ENCODE results near the gene OR4D9. TPM values are rescaled to one million over a fixed set of nuclear protein-coding genes. Genes with fewer than 3 reads are reported as not detected.

Gene OR4D9
- not detected in 2 replicates for polyA plus RNA-seq (2012; rRNA removed)
- not detected in 2 replicates for polyA plus RNA-seq (2012; cell fraction: cytosol; rRNA removed)
- polyA plus RNA-seq (2012; cell fraction: nucleus; rRNA removed): not detected in 2 replicates

- Histone ChIP-seq H3K27ac (ENCODE audit: low read depth in 2 of 2, low read length in 1 of 2) (no peak within 1 kb of the TSS), H3K27me3 (ENCODE audit: insufficient read depth) (peaks cover 14% of the 10 kb centered on the region; the same call in 1 of the 2 replicates), H3K4me1 (ENCODE audit: control insufficient read depth in 1 of 2, insufficient read depth in 2 of 2, low read depth in 1 of 2, low read length in 1 of 2) (no peaks in the 10 kb centered on the region), H3K4me3 (ENCODE audit: low read depth in 2 of 2, low read length in 1 of 2) (no peak within 1 kb of the TSS), H4K20me1 (ENCODE audit: insufficient read depth) (no peaks in the 10 kb centered on the region), H3K36me3 (replicated peaks in 1 of 2; ENCODE audit: control insufficient read depth in 1 of 2, insufficient read depth in 2 of 2, low read length in 1 of 2) (no peaks in the 10 kb centered on the region), H2AFZ (ENCODE audit: low read depth) (no peak within 1 kb of the TSS), H3K9ac (no peak within 1 kb of the TSS), H3K9me2 (no peaks in the 10 kb centered on the region), H3K9me3 (no peaks in the 10 kb centered on the region), H3F3A (replicated peaks; ENCODE audit: insufficient read depth) (no peaks in the 10 kb centered on the region), H3K4me2 (no peak within 1 kb of the TSS), H3K79me2 (ENCODE audit: insufficient read depth) (no peaks in the 10 kb centered on the region)
- ChIA-PET POLR2A (no interaction called here), CTCF (no interaction called here)
- TF ChIP-seq RAD21 (IDR thresholded peaks at IDR 0.05; ENCODE audit: low read length) (no peak), EP300 (IDR thresholded peaks at IDR 0.05; ENCODE audit: borderline replicate concordance in 1 of 2, low read depth in 1 of 2, low read length in 1 of 2) (no peak), TAF1 (IDR thresholded peaks at IDR 0.05; ENCODE audit: borderline replicate concordance, low read depth, low read length) (no peak), RFX5 (IDR thresholded peaks at IDR 0.05; ENCODE audit: low read length) (no peak), FOXJ3 (CRISPR knock-in tag; IDR thresholded peaks at IDR 0.05) (no peak), USF2 (IDR thresholded peaks at IDR 0.05; ENCODE audit: borderline replicate concordance, low read depth, low read length) (no peak), SIN3A (IDR thresholded peaks at IDR 0.05; ENCODE audit: borderline replicate concordance, low read depth, low read length) (no peak), GABPA (IDR thresholded peaks at IDR 0.05; ENCODE audit: low read depth) (no peak), MXI1 (IDR thresholded peaks at IDR 0.05; ENCODE audit: low read depth, low read length) (no peak), ELF1 (IDR thresholded peaks at IDR 0.05) (no peak)
- TF ChIP-seq, protein P1, sequence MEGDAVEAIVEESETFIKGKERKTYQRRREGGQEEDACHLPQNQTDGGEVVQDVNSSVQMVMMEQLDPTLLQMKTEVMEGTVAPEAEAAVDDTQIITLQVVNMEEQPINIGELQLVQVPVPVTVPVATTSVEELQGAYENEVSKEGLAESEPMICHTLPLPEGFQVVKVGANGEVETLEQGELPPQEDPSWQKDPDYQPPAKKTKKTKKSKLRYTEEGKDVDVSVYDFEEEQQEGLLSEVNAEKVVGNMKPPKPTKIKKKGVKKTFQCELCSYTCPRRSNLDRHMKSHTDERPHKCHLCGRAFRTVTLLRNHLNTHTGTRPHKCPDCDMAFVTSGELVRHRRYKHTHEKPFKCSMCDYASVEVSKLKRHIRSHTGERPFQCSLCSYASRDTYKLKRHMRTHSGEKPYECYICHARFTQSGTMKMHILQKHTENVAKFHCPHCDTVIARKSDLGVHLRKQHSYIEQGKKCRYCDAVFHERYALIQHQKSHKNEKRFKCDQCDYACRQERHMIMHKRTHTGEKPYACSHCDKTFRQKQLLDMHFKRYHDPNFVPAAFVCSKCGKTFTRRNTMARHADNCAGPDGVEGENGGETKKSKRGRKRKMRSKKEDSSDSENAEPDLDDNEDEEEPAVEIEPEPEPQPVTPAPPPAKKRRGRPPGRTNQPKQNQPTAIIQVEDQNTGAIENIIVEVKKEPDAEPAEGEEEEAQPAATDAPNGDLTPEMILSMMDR (IDR thresholded peaks at IDR 0.05): no peak
- WGBS (ENCODE audit: low lambda C conversion rate): 2% methylated on average over 2 of the region's 2 CpGs
- DNase-seq: no peak
Observed at GRCh38 chr11:59510941-59511589, at the start of gene OR4D9. Gene OR4D9 (plus strand): TSS chr11:59511539. CDS start chr11:59514913, 3,374 bp downstream.

- CTCF ChIA-PET: no interaction called here
- Histone ChIP-seq H3K27me3 (ENCODE audit: insufficient read depth) (peaks cover 6% of the 10 kb centered on the region; the same call in 1 of the 2 replicates), H3K9me3 (no peaks in the 10 kb centered on the region), H3K9ac (no peak overlapping the region), H3K27ac (ENCODE audit: low read depth in 2 of 2, low read length in 1 of 2) (no peak overlapping the region), H4K20me1 (ENCODE audit: insufficient read depth) (no peaks in the 10 kb centered on the region), H3K36me3 (replicated peaks in 1 of 2; ENCODE audit: control insufficient read depth in 1 of 2, insufficient read depth in 2 of 2, low read length in 1 of 2) (no peaks in the 10 kb centered on the region), H3K79me2 (ENCODE audit: insufficient read depth) (no peaks in the 10 kb centered on the region), H2AFZ (ENCODE audit: low read depth) (no peak overlapping the region), H3K4me2 (no peak overlapping the region), H3F3A (replicated peaks; ENCODE audit: insufficient read depth) (no peaks in the 10 kb centered on the region), H3K9me2 (no peaks in the 10 kb centered on the region), H3K4me3 (ENCODE audit: low read depth in 2 of 2, low read length in 1 of 2) (no peak overlapping the region), H3K4me1 (ENCODE audit: control insufficient read depth in 1 of 2, insufficient read depth in 2 of 2, low read depth in 1 of 2, low read length in 1 of 2) (no peaks in the 10 kb centered on the region)
- DNase-seq: no peak
- 4% methylated on average over 5 of the region's 5 CpGs for WGBS (ENCODE audit: low lambda C conversion rate)
- POLR2A ChIA-PET: no interaction called here
- TF ChIP-seq RFX5 (IDR thresholded peaks at IDR 0.05; ENCODE audit: low read length) (no peak), MXI1 (IDR thresholded peaks at IDR 0.05; ENCODE audit: low read depth, low read length) (no peak), MEF2A (IDR thresholded peaks at IDR 0.05; ENCODE audit: borderline replicate concordance, low read depth) (no peak), GATA2 (CRISPR knock-in tag; IDR thresholded peaks at IDR 0.05) (no peak), IRF3 (IDR thresholded peaks at IDR 0.05; ENCODE audit: low read depth, low read length) (no peak), EZH2phosphoT487 (IDR thresholded peaks at IDR 0.05; ENCODE audit: borderline replicate concordance, low read depth) (no peak), EP300 (IDR thresholded peaks at IDR 0.05; ENCODE audit: borderline replicate concordance in 1 of 2, low read depth in 1 of 2, low read length in 1 of 2) (no peak), REST (IDR thresholded peaks at IDR 0.05; ENCODE audit: low read depth, low read length) (no peak), GABPA (IDR thresholded peaks at IDR 0.05; ENCODE audit: low read depth) (no peak)
- TF ChIP-seq, protein P2, sequence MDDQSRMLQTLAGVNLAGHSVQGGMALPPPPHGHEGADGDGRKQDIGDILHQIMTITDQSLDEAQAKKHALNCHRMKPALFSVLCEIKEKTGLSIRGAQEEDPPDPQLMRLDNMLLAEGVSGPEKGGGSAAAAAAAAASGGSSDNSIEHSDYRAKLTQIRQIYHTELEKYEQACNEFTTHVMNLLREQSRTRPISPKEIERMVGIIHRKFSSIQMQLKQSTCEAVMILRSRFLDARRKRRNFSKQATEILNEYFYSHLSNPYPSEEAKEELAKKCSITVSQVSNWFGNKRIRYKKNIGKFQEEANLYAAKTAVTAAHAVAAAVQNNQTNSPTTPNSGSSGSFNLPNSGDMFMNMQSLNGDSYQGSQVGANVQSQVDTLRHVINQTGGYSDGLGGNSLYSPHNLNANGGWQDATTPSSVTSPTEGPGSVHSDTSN (IDR thresholded peaks at IDR 0.05): no peak
Observed at GRCh38 chr11:59463190-59463641, 48.1 kb upstream of the OR4D9 start.
